ENCODE results near the gene TAS1R1. TPM values are rescaled to one million over a fixed set of nuclear protein-coding genes. Genes with fewer than 3 reads are reported as not detected.

The TAS1R1 gene
- total and polyA plus RNA-seq, 2 experiments from 2014 or later, result 0.19 TPM; not detected in 1

DNA sequence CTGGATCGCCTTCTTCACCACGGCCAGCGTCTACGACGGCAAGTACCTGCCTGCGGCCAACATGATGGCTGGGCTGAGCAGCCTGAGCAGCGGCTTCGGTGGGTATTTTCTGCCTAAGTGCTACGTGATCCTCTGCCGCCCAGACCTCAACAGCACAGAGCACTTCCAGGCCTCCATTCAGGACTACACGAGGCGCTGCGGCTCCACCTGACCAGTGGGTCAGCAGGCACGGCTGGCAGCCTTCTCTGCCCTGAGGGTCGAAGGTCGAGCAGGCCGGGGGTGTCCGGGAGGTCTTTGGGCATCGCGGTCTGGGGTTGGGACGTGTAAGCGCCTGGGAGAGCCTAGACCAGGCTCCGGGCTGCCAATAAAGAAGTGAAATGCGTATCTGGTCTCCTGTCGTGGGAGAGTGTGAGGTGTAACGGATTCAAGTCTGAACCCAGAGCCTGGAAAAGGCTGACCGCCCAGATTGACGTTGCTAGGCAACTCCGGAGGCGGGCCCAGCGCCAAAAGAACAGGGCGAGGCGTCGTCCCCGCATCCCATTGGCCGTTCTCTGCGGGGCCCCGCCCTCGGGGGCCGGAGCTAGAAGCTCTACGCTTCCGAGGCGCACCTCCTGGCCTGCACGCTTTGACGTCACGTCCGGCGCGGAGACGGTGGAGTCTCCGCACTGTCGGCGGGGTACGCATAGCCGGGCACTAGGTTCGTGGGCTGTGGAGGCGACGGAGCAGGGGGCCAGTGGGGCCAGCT is 24.4 kb downstream of the TAS1R1 start, which contains the start of gene ZBTB48 (continued):
- TF ChIP-seq, protein P1, sequence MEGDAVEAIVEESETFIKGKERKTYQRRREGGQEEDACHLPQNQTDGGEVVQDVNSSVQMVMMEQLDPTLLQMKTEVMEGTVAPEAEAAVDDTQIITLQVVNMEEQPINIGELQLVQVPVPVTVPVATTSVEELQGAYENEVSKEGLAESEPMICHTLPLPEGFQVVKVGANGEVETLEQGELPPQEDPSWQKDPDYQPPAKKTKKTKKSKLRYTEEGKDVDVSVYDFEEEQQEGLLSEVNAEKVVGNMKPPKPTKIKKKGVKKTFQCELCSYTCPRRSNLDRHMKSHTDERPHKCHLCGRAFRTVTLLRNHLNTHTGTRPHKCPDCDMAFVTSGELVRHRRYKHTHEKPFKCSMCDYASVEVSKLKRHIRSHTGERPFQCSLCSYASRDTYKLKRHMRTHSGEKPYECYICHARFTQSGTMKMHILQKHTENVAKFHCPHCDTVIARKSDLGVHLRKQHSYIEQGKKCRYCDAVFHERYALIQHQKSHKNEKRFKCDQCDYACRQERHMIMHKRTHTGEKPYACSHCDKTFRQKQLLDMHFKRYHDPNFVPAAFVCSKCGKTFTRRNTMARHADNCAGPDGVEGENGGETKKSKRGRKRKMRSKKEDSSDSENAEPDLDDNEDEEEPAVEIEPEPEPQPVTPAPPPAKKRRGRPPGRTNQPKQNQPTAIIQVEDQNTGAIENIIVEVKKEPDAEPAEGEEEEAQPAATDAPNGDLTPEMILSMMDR (conservative IDR thresholded peaks at IDR 0.05; ENCODE audit: low read depth in 2 of 2), result no peak
- TF ChIP-seq ZNF331 (CRISPR knock-in tag; IDR thresholded peaks at IDR 0.05; ENCODE audit: low read depth), result no peak

DNA sequence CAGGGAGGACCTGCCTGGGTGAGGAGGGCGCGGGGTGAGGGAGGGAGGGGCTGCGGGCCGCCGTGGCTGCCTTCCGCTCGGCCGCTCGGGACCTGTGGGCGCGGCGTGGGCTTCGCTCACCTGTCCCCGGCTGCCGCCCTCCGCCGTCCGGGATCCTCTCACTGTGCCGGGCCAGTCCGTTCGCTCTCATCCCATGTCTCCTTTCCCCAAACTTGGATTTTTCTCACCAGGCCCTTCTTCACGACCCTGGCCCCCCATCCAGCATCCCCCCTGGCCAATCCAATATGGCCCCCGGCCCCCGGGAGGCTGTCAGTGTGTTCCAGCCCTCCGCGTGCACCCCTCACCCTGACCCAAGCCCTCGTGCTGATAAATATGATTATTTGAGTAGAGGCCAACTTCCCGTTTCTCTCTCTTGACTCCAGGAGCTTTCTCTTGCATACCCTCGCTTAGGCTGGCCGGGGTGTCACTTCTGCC is 25.0 kb downstream of the TAS1R1 start:
- Histone ChIP-seq H4K20me1 (replicated peaks; ENCODE audit: insufficient read depth) (no peaks in the 10 kb centered on the region; the same call in 1 of the 2 replicates), H3K4me1 (ENCODE audit: insufficient read depth) (peaks cover 13% of the 10 kb centered on the region; the same call in 1 of the 2 replicates), H3K9me2 (ENCODE audit: insufficient read depth) (no peaks in the 10 kb centered on the region), H3K27me3 (ENCODE audit: insufficient read depth) (no peaks in the 10 kb centered on the region), H2AFZ (peak overlapping the region; percentile 78; the same call in 1 of the 2 replicates), H3K4me2 (peak overlapping the region; percentile 97), H3K27ac (ENCODE audit: low read depth) (no peak overlapping the region), H3K79me2 (replicated peaks; ENCODE audit: insufficient read depth) (peaks cover 16% of the 10 kb centered on the region), H3F3A (replicated peaks; ENCODE audit: low read depth) (no peaks in the 10 kb centered on the region; the same call in 1 of the 2 replicates), H3K4me3 (peak overlapping the region; percentile 95), H3K36me3 (ENCODE audit: insufficient read depth) (no peaks in the 10 kb centered on the region)
- H3K36me3 Mint-ChIP-seq (ENCODE audit: low read depth), result peaks cover 2% of the 10 kb centered on the region; the same call in 1 of the 3 replicates
- H3K27ac Mint-ChIP-seq, result peak overlapping the region; percentile 93
- peaks cover 20% of the 10 kb centered on the region for H3K4me1 Mint-ChIP-seq
- ATAC-seq (peak; percentile 30), DNase-seq (ENCODE audit: low spot score) (no peak)
- TF ChIP-seq, protein P1 (conservative IDR thresholded peaks at IDR 0.05; ENCODE audit: low read depth in 2 of 2), result no peak
- no peak for TF ChIP-seq POLR2AphosphoS5 (IDR thresholded peaks at IDR 0.05; ENCODE audit: low read depth)
- no peak for TF ChIP-seq CREB1 (CRISPR knock-in tag; IDR thresholded peaks at IDR 0.05; ENCODE audit: low read depth)
- no peak for TF ChIP-seq NANOG (IDR thresholded peaks at IDR 0.05; ENCODE audit: borderline replicate concordance)
- peaks cover 8% of the 10 kb centered on the region for H3K27me3 Mint-ChIP-seq (ENCODE audit: insufficient read depth, low read depth, poor library complexity)
- peak overlapping the region; percentile 95 for H3K4me3 Mint-ChIP-seq
- H3K9me3 Mint-ChIP-seq, result no peaks in the 10 kb centered on the region
